GM12872 (cell line): ENCODE data around the gene FGD6.

Experiments
- CTCF ChIP-seq: IDR thresholded peaks from 3 replicates; pipeline ENCODE4 v1.5.1; 2011; ENCODE audit warnings: low read depth, mild to moderate bottlenecking, low read length, moderate library complexity; ENCODE audit not compliant: insufficient read depth

Gene FGD6

GRCh38 chr12:95229636-95230035 lies 12.4 kb upstream of the FGD6 start:
- TF ChIP-seq CTCF = no peak

GRCh38 chr12:95228617-95229016 lies 11.3 kb upstream of the FGD6 start:
- no peak for TF ChIP-seq CTCF

- no peak for TF ChIP-seq CTCF
Observed at GRCh38 chr12:95227818-95228356, 10.6 kb upstream of the FGD6 start.

GRCh38 chr12:95225645-95226212 lies 8.5 kb upstream of the FGD6 start:
- TF ChIP-seq CTCF = no peak

- TF ChIP-seq CTCF = no peak
Observed at GRCh38 chr12:95224202-95225170, 7.2 kb upstream of the FGD6 start.

- no peak for TF ChIP-seq CTCF
Observed at GRCh38 chr12:95220726-95221125, 3.5 kb upstream of the FGD6 start.

- no peak for TF ChIP-seq CTCF
Observed at GRCh38 chr12:95220190-95220589, 2.9 kb upstream of the FGD6 start.
